Panc1 (cell line): Measurements from ENCODE around the gene PPFIA1. TPM values are rescaled to one million over a fixed set of nuclear protein-coding genes. Genes with fewer than 3 reads are reported as not detected.

Experiments used
- ATAC-seq: fragments of 200-7000 bp; cut with Tn5 transposase; 2 replicates; pipeline ENCODE4 v1.9.1; 2020; ENCODE audit warnings: mild to moderate bottlenecking, moderate library complexity
- BruUV-seq: library from RNA; stranded (reverse); fragments of 400-500 nt; replicated peaks from 2 replicates; lab custom pipeline; 2021; lab: Mats Ljungman, UMichigan
- CTCF ChIA-PET: fragments of 300-600 bp; sonication (Branson Sonifier 250); formaldehyde crosslinking; loops from one replicate; lab custom pipeline; 2022; ENCODE audit warnings: antibody characterized with exemption; lab: Charles Lee
- POLR2A ChIA-PET: fragments of 300-600 bp; sonication (Branson Sonifier 250); formaldehyde crosslinking; loops from one replicate; lab custom pipeline; 2022; ENCODE audit warnings: antibody characterized with exemption; lab: Charles Lee
- DNase-seq: peaks from one replicate; pipeline ENCODE4 v3.0.0-alpha.2; 2010; ENCODE audit warnings: low read depth, low spot score
- H3K27ac ChIP-seq: 2 replicates; pipeline ENCODE4 v1.5.1; 2011; ENCODE audit warnings: mild to moderate bottlenecking, low read length, inconsistent platforms
- H3K27me3 ChIP-seq: fragments of 200-500 bp; sonication (Bioruptor generic); 2 replicates; pipeline ENCODE4 v1.6.0; 2014; ENCODE audit warnings: low read length, inconsistent platforms; ENCODE audit not compliant: control insufficient read depth, insufficient read depth
- H3K36me3 ChIP-seq: fragments of 200-500 bp; sonication (Bioruptor generic); 2 replicates; pipeline ENCODE4 v1.5.1; 2014; ENCODE audit warnings: inconsistent platforms, mild to moderate bottlenecking, low read length, moderate library complexity; ENCODE audit not compliant: control insufficient read depth, insufficient read depth
- H3K4me1 ChIP-seq: 2 replicates; pipeline ENCODE4 v1.5.1; 2011; ENCODE audit warnings: inconsistent platforms, mild to moderate bottlenecking, low read length, moderate library complexity; ENCODE audit not compliant: control insufficient read depth, insufficient read depth
- H3K4me3 ChIP-seq, 2 experiments: 2 replicates each; pipeline ENCODE4 v1.5.1; 2011 to 2012; ENCODE audit warnings: low read depth in 2 of 2, low read length in 2 of 2, mild to moderate bottlenecking in 2 of 2, inconsistent platforms in 1 of 2, moderate library complexity in 1 of 2
- H3K9me3 ChIP-seq: fragments of 200-500 bp; sonication (Bioruptor generic); 2 replicates; pipeline ENCODE4 v1.5.1; 2014; ENCODE audit warnings: low read depth, mild to moderate bottlenecking, inconsistent platforms, low read length, moderate library complexity; ENCODE audit not compliant: control insufficient read depth, insufficient read depth
- POLR2AphosphoS5 ChIP-seq: IDR thresholded peaks from 2 replicates; pipeline ENCODE4 v1.6.1; 2012; ENCODE audit warnings: mild to moderate bottlenecking, low read depth, low read length, moderate library complexity
- SIN3A ChIP-seq: IDR thresholded peaks from 2 replicates; pipeline ENCODE4 v1.6.1; 2012; ENCODE audit warnings: low read depth, mild to moderate bottlenecking, low read length, moderate library complexity, borderline replicate concordance; ENCODE audit not compliant: insufficient read depth
- TCF7L2 ChIP-seq: IDR thresholded peaks from 2 replicates; pipeline ENCODE4 v1.6.1; 2011; ENCODE audit warnings: mild to moderate bottlenecking, low read depth, low read length, inconsistent platforms
- in situ Hi-C: cut with HindIII; loops from 2 replicates; pipeline ENCODE4 v1.10.0; 2016; ENCODE audit warnings: low sequenced_read_pairs, low pct_unique_long_range_greater_than_20kb
- intact Hi-C: fragments of 100-400 bp; cut with micrococcal nuclease; formaldehyde crosslinking; loops from one replicate; pipeline ENCODE4 v1.10.0; 2022; ENCODE audit not compliant: unreplicated experiment
- total RNA-seq: library from RNA; stranded (reverse); gene quantifications from one replicate; pipeline ENCODE4 v1.2.1, GENCODE V29; 2021; ENCODE audit not compliant: unreplicated experiment
- TF ChIP-seq, protein P1 (sequence below): fragments of 450-650 bp; IDR thresholded peaks from 2 replicates; pipeline ENCODE4 v1.5.1; 2017; ENCODE audit warnings: mild to moderate bottlenecking
- TF ChIP-seq, protein P2 (sequence below), 2 experiments: IDR thresholded peaks; 2 replicates each; pipeline ENCODE4 v1.6.1; 2011 to 2012; ENCODE audit warnings: low read depth in 2 of 2, control low read depth in 1 of 2, low read length in 1 of 2, mild to moderate bottlenecking in 1 of 2, moderate library complexity in 1 of 2; ENCODE audit not compliant: insufficient read depth in 1 of 2

The PPFIA1 gene
- total RNA-seq, 1 experiment from 2014 or later = 101 TPM

DNA sequence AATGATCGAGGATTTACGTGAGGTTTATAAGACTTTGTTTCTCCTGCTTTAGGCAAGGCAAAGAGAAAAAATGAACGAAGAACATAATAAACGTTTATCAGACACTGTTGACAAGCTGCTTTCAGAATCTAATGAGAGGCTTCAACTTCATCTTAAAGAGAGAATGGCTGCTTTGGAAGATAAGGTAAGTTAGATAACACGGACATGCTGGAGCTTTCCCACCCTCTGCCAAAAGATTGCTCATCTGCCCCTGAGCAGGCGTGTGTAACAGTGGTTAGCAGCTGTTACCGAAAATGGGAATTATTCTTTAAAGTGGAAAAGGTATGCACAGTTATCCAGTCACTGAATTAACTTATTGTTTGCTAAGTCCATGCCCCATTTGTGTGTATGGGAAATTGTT, 65.0 kb downstream of the PPFIA1 start:
- TF ChIP-seq, protein P1, sequence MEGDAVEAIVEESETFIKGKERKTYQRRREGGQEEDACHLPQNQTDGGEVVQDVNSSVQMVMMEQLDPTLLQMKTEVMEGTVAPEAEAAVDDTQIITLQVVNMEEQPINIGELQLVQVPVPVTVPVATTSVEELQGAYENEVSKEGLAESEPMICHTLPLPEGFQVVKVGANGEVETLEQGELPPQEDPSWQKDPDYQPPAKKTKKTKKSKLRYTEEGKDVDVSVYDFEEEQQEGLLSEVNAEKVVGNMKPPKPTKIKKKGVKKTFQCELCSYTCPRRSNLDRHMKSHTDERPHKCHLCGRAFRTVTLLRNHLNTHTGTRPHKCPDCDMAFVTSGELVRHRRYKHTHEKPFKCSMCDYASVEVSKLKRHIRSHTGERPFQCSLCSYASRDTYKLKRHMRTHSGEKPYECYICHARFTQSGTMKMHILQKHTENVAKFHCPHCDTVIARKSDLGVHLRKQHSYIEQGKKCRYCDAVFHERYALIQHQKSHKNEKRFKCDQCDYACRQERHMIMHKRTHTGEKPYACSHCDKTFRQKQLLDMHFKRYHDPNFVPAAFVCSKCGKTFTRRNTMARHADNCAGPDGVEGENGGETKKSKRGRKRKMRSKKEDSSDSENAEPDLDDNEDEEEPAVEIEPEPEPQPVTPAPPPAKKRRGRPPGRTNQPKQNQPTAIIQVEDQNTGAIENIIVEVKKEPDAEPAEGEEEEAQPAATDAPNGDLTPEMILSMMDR = no peak
- no peak for TF ChIP-seq POLR2AphosphoS5
- no peak for TF ChIP-seq TCF7L2
- TF ChIP-seq, protein P2, sequence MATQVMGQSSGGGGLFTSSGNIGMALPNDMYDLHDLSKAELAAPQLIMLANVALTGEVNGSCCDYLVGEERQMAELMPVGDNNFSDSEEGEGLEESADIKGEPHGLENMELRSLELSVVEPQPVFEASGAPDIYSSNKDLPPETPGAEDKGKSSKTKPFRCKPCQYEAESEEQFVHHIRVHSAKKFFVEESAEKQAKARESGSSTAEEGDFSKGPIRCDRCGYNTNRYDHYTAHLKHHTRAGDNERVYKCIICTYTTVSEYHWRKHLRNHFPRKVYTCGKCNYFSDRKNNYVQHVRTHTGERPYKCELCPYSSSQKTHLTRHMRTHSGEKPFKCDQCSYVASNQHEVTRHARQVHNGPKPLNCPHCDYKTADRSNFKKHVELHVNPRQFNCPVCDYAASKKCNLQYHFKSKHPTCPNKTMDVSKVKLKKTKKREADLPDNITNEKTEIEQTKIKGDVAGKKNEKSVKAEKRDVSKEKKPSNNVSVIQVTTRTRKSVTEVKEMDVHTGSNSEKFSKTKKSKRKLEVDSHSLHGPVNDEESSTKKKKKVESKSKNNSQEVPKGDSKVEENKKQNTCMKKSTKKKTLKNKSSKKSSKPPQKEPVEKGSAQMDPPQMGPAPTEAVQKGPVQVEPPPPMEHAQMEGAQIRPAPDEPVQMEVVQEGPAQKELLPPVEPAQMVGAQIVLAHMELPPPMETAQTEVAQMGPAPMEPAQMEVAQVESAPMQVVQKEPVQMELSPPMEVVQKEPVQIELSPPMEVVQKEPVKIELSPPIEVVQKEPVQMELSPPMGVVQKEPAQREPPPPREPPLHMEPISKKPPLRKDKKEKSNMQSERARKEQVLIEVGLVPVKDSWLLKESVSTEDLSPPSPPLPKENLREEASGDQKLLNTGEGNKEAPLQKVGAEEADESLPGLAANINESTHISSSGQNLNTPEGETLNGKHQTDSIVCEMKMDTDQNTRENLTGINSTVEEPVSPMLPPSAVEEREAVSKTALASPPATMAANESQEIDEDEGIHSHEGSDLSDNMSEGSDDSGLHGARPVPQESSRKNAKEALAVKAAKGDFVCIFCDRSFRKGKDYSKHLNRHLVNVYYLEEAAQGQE (IDR thresholded peaks at IDR 0.05; ENCODE audit: insufficient read depth in 1 of 2, low read depth in 2 of 2, low read length in 1 of 2) = no peak
- TF ChIP-seq SIN3A = no peak
- ChIA-PET POLR2A (no interaction called here), CTCF (no interaction called here)
- H3K27ac ChIP-seq = no peak overlapping the region
- no peak overlapping the region for H3K4me3 ChIP-seq
- TSS peak; percentile 20 for BruUV-seq
- intact Hi-C loops = no loop called here
- no peaks in the 10 kb centered on the region for H3K27me3 ChIP-seq
- in situ Hi-C loops = no loop called here
- DNase-seq (no peak), ATAC-seq (no peak)
- no peaks in the 10 kb centered on the region for H3K9me3 ChIP-seq
- H3K4me1 ChIP-seq = no peaks in the 10 kb centered on the region
- H3K36me3 ChIP-seq = peaks cover 43% of the 10 kb centered on the region

DNA sequence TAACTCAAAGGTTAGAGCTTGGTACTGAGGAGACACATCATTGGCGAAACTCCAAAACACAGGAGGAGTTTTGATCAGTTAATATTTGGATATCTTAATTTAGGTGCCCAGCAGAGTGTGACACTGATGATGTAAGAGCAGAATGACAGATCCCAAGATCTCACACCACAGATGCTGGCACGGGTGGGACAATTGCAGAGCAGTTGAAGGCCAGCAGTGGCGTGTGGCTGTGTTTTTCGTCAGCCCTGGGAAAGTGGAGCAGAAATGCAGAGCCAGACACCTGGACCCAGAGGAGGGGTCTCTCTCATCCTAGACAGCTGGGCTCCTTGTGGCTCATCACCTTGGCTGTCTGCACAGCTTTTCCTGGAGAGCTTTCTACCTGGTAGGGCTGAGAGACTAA, 68.1 kb downstream of the PPFIA1 start:
- Histone ChIP-seq H3K9me3 (no peaks in the 10 kb centered on the region), H3K4me1 (no peaks in the 10 kb centered on the region), H3K4me3 (no peak overlapping the region), H3K27me3 (no peaks in the 10 kb centered on the region), H3K36me3 (peaks cover 43% of the 10 kb centered on the region), H3K27ac (no peak overlapping the region)
- ChIA-PET CTCF (no interaction called here), POLR2A (no interaction called here)
- in situ Hi-C loops (no loop called here), intact Hi-C loops (no loop called here)
- TF ChIP-seq, protein P2 (IDR thresholded peaks at IDR 0.05; ENCODE audit: insufficient read depth in 1 of 2, low read depth in 2 of 2, low read length in 1 of 2) = no peak
- TF ChIP-seq SIN3A (no peak), TCF7L2 (no peak), POLR2AphosphoS5 (no peak)
- TF ChIP-seq, protein P1 = no peak
- no peak for ATAC-seq
- BruUV-seq = no TSS peak
- no peak for DNase-seq
